Gastroesophageal sphincter (tissue), 4 donors: ENCODE data around the gene FGFR3. TPM values are rescaled to one million over a fixed set of nuclear protein-coding genes. Genes with fewer than 3 reads are reported as not detected.

Experiments used
- ATAC-seq: fragments of 150-250 bp; one replicate; pipeline ENCODE4 v1.9.1; 2016; ENCODE audit warnings: mild to moderate bottlenecking, moderate library complexity
- H3K27ac ChIP-seq, 4 donors: fragments of 200-600 bp; sonication (generic) in 3 of 4; 1 replicate in 3 of 4; 2 replicates in 1 of 4; pipeline ENCODE4 v1.5.1; 2016 to 2019
- H3K27me3 ChIP-seq: fragments of 200-600 bp; sonication (generic); one replicate; pipeline ENCODE4 v1.5.1; 2019
- H3K36me3 ChIP-seq, 2 donors: fragments of 200-600 bp; sonication (generic); one replicate each; pipeline ENCODE4 v1.5.1; 2019; ENCODE audit warnings: control low read depth in 1 of 2
- H3K4me1 ChIP-seq, 3 donors: fragments of 200-600 bp; sonication (generic); 1 replicate in 2 of 3; 2 replicates in 1 of 3; pipeline ENCODE4 v1.5.1; 2016 to 2019; ENCODE audit warnings: control low read depth in 2 of 3
- H3K4me3 ChIP-seq, 2 donors: fragments of 200-600 bp; sonication (generic); one replicate each; pipeline ENCODE4 v1.5.1; 2019; ENCODE audit warnings: mild to moderate bottlenecking in 1 of 2, moderate library complexity in 1 of 2
- H3K9me3 ChIP-seq, 3 donors: fragments of 200-600 bp; sonication (generic); one replicate each; pipeline ENCODE4 v1.5.1; 2017 to 2019; ENCODE audit warnings: control low read depth in 2 of 3
- EP300 ChIP-seq: sonication (generic); formaldehyde crosslinking; IDR thresholded peaks from one replicate; pipeline ENCODE4 v1.6.1; 2017; ENCODE audit warnings: antibody characterized with exemption, mild to moderate bottlenecking
- POLR2A ChIP-seq, 2 donors: fragments of 450-650 bp; IDR thresholded peaks; one replicate each; pipeline ENCODE4 v1.6.1; 2017; ENCODE audit warnings: antibody characterized with exemption in 2 of 2, mild to moderate bottlenecking in 2 of 2, moderate library complexity in 1 of 2
- POLR2AphosphoS5 ChIP-seq: sonication (generic); formaldehyde crosslinking; IDR thresholded peaks from one replicate; pipeline ENCODE4 v1.6.1; 2017; ENCODE audit warnings: antibody characterized with exemption
- WGBS, 2 donors: methylation state at CpG; one replicate each; pipeline ENCODE4 v1.1.5; 2018; ENCODE audit warnings: low coverage in 1 of 2; 5-methylcytosine and 5-hydroxymethylcytosine counted together
- total RNA-seq, 4 donors: library from RNA; depleted of rRNA; stranded (reverse); fragments of >200 nt; gene quantifications; one replicate each; pipeline ENCODE4 v1.1.0, GENCODE V29; 2016
- TF ChIP-seq, protein P1 (sequence below), 4 experiments: fragments of 200-600 bp in 2 of 4; fragments of 450-650 bp in 2 of 4; sonication (generic) in 1 of 4; IDR thresholded peaks; one replicate each; pipeline ENCODE4 v1.5.1; 2017 to 2019; ENCODE audit warnings: antibody characterized with exemption in 4 of 4, mild to moderate bottlenecking in 2 of 4, moderate library complexity in 2 of 4

Gene FGFR3
- total RNA-seq, 4 donors from 2014 or later: 1.4 to 17.7 (median 1.8) TPM

DNA sequence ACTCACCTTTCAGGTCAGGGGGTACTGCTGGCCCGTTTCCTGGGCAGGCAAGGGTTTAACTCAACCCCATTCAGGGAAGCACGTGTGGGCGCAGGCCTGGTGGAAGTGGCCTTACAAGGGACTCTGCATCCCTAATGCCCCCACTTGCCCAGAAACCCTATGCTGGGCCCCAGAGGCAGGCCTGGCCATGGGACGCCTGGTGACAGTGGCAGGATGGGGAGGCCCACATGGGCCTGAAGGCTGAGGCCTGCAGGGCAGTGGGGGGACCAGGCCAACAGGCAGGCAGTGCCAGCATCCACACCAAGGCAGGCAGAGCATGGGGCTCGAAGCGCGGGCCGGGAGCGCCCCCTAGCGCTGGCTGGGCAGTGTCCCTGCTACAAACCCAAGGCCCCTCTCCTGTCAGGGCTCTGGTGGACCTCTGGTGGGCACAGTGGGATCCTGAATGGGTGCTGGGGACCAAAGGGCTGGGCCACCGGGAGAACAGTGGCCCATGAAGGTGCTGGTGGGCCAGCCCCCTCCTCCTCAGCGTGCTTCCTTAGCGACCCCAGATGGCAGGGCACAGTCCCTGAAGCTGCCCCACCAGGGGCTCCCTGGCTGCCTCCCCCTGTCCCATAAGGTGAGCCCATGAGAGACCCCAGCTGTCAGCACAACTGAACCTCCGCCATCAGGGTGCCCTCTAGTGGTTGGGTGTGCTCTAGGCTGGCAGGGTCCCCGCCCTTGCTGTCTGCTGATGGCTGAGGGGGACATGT, 16.8 kb downstream of the FGFR3 start:
- Histone ChIP-seq H3K4me3 (no peak overlapping the region), H3K9me3 (no peaks in the 10 kb centered on the region), H3K27me3 (peaks cover 18% of the 10 kb centered on the region), H3K27ac (no peak overlapping the region), H3K4me1 (no peaks in the 10 kb centered on the region), H3K36me3 (peaks cover 0 to 39% of the 10 kb centered on the region in 2 donors)
- ATAC-seq: peak; percentile 57
- WGBS, 2 donors: 28% methylated on average over 2 of the region's 15 CpGs; no CpG with 5 or more reads in 1 of the 2 donors
- TF ChIP-seq, protein P1, sequence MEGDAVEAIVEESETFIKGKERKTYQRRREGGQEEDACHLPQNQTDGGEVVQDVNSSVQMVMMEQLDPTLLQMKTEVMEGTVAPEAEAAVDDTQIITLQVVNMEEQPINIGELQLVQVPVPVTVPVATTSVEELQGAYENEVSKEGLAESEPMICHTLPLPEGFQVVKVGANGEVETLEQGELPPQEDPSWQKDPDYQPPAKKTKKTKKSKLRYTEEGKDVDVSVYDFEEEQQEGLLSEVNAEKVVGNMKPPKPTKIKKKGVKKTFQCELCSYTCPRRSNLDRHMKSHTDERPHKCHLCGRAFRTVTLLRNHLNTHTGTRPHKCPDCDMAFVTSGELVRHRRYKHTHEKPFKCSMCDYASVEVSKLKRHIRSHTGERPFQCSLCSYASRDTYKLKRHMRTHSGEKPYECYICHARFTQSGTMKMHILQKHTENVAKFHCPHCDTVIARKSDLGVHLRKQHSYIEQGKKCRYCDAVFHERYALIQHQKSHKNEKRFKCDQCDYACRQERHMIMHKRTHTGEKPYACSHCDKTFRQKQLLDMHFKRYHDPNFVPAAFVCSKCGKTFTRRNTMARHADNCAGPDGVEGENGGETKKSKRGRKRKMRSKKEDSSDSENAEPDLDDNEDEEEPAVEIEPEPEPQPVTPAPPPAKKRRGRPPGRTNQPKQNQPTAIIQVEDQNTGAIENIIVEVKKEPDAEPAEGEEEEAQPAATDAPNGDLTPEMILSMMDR (IDR thresholded peaks at IDR 0.05): peak in 3 of 4 experiments; percentile 45 to 81 (median 58)
- TF ChIP-seq EP300 (no peak), POLR2AphosphoS5 (no peak), POLR2A (IDR thresholded peaks at IDR 0.05) (no peak)

- ATAC-seq: no peak
- peaks cover 14% of the 10 kb centered on the region for H3K27me3 ChIP-seq
- H3K4me3 ChIP-seq: no peak overlapping the region
- TF ChIP-seq EP300: no peak
- TF ChIP-seq, protein P1 (IDR thresholded peaks at IDR 0.05): no peak
- TF ChIP-seq POLR2AphosphoS5: no peak
- TF ChIP-seq POLR2A (IDR thresholded peaks at IDR 0.05): no peak
- H3K4me1 ChIP-seq: no peaks in the 10 kb centered on the region
- peaks cover 0 to 47% of the 10 kb centered on the region in 2 donors for H3K36me3 ChIP-seq
- H3K9me3 ChIP-seq: no peaks in the 10 kb centered on the region
- no peak overlapping the region for H3K27ac ChIP-seq
- no CpG with 5 or more reads among the region's 10 CpGs for WGBS, 2 donors
Observed at GRCh38 chr4:1810765-1811164, 17.7 kb downstream of the FGFR3 start.

DNA sequence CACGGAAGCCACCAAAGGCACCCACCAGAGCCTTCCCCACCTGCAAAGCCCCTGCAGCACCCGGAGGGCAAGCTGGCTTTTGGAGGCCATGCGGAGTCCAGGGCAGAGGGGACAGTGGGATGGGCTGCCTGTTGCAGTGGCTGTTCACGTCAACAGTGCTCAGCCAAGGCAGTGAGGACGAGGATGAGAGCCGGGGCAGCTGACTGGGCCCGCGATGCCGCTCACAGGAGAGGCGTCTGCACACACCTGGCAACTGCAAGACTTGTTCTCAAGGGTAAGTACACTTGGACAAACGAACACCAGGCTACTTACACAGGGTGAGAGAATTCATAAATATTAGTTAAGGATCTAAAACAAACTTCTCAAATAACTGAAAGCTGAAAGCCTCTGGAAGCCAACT, 19.6 kb downstream of the FGFR3 start:
- Histone ChIP-seq H3K27ac (no peak overlapping the region), H3K4me3 (no peak overlapping the region), H3K36me3 (peaks cover 0 to 67% of the 10 kb centered on the region in 2 donors), H3K4me1 (no peaks in the 10 kb centered on the region), H3K9me3 (no peaks in the 10 kb centered on the region), H3K27me3 (no peaks in the 10 kb centered on the region)
- ATAC-seq: no peak
- WGBS, 2 donors: 50 to 75% methylated on average over 2 to 5 of the region's 11 CpGs
- no peak for TF ChIP-seq POLR2A (IDR thresholded peaks at IDR 0.05)
- no peak for TF ChIP-seq EP300
- TF ChIP-seq, protein P1 (IDR thresholded peaks at IDR 0.05): no peak

- no peak overlapping the region for H3K4me3 ChIP-seq
- TF ChIP-seq POLR2AphosphoS5: no peak
- TF ChIP-seq, protein P1 (IDR thresholded peaks at IDR 0.05): no peak
- no peak for TF ChIP-seq EP300
- TF ChIP-seq POLR2A (IDR thresholded peaks at IDR 0.05): no peak
- no peak overlapping the region for H3K27ac ChIP-seq
- no peak for ATAC-seq
- H3K4me1 ChIP-seq: no peaks in the 10 kb centered on the region
- 56 to 76% methylated on average over 3 of the region's 9 CpGs for WGBS, 2 donors
- no peaks in the 10 kb centered on the region for H3K9me3 ChIP-seq
- peaks cover 0 to 72% of the 10 kb centered on the region in 2 donors for H3K36me3 ChIP-seq
- no peaks in the 10 kb centered on the region for H3K27me3 ChIP-seq
Observed at GRCh38 chr4:1813231-1813630, 20.1 kb downstream of the FGFR3 start.

GRCh38 chr4:1813915-1814314, 20.8 kb downstream of the FGFR3 start:
- peaks cover 0 to 79% of the 10 kb centered on the region in 2 donors for H3K36me3 ChIP-seq
- 54% methylated on average over 4 of the region's 9 CpGs; no CpG with 5 or more reads in 1 of the 2 donors for WGBS, 2 donors

More at GRCh38 chr4:1813915-1814314, 20.8 kb downstream of the FGFR3 start:
- H3K27me3 ChIP-seq: no peaks in the 10 kb centered on the region
- no peaks in the 10 kb centered on the region for H3K4me1 ChIP-seq
- TF ChIP-seq POLR2AphosphoS5 (no peak), EP300 (no peak), POLR2A (IDR thresholded peaks at IDR 0.05) (no peak)
- TF ChIP-seq, protein P1 (IDR thresholded peaks at IDR 0.05): no peak
- H3K27ac ChIP-seq: no peak overlapping the region
- H3K4me3 ChIP-seq: no peak overlapping the region
- no peak for ATAC-seq
- H3K9me3 ChIP-seq: no peaks in the 10 kb centered on the region
